ENCODE data around the gene INA. TPM values are rescaled to one million over a fixed set of nuclear protein-coding genes. Genes with fewer than 3 reads are reported as not detected.

The INA gene
- total and polyA plus RNA-seq, 2 experiments from 2014 or later: 10.0 to 25.1 TPM

GRCh38 chr10:103281753-103282152, 4.8 kb downstream of the INA start (continued):
- TF ChIP-seq REST (IDR thresholded peaks at IDR 0.05; ENCODE audit: unreplicated experiment) (peak; percentile 42), EZH2 (IDR thresholded peaks at IDR 0.05; ENCODE audit: low read depth, unreplicated experiment) (no peak)

GRCh38 chr10:103282961-103283360, 6.0 kb downstream of the INA start:
- Histone ChIP-seq H3K36me3 (ENCODE audit: insufficient read depth) (no peaks in the 10 kb centered on the region), H3K4me3 (no peak overlapping the region), H3K4me2 (no peak overlapping the region), H3K79me2 (replicated peaks; ENCODE audit: insufficient read depth) (no peaks in the 10 kb centered on the region), H3K4me1 (ENCODE audit: insufficient read depth) (peaks cover 28% of the 10 kb centered on the region), H3F3A (replicated peaks; ENCODE audit: low read depth) (peaks cover 18% of the 10 kb centered on the region), H4K20me1 (replicated peaks; ENCODE audit: insufficient read depth) (peaks cover 19% of the 10 kb centered on the region), H2AFZ (no peak overlapping the region), H3K27ac (ENCODE audit: low read depth) (no peak overlapping the region), H3K9me2 (ENCODE audit: insufficient read depth) (no peaks in the 10 kb centered on the region), H3K27me3 (ENCODE audit: insufficient read depth) (peaks cover 33% of the 10 kb centered on the region)
- no peaks in the 10 kb centered on the region; the same call in 2 of the 3 replicates for H3K36me3 Mint-ChIP-seq (ENCODE audit: low read depth)
- DNase-seq (ENCODE audit: low spot score) (no peak), ATAC-seq (no peak)
- H3K27ac Mint-ChIP-seq: no peak overlapping the region
- H3K4me3 Mint-ChIP-seq: no peak overlapping the region
- peaks cover 25% of the 10 kb centered on the region for H3K27me3 Mint-ChIP-seq (ENCODE audit: insufficient read depth, low read depth, poor library complexity)
- no peak for TF ChIP-seq EZH2 (IDR thresholded peaks at IDR 0.05; ENCODE audit: low read depth, unreplicated experiment)
- no peak for TF ChIP-seq ZNF331 (CRISPR knock-in tag; IDR thresholded peaks at IDR 0.05; ENCODE audit: low read depth)
- no peak for TF ChIP-seq CTCF (conservative IDR thresholded peaks at IDR 0.05; ENCODE audit: low read depth in 2 of 2)
- no peak for TF ChIP-seq JUNB (IDR thresholded peaks at IDR 0.05; ENCODE audit: unreplicated experiment)
- no peak for TF ChIP-seq ZNF114 (CRISPR knock-in tag; IDR thresholded peaks at IDR 0.05)
- TF ChIP-seq NANOG (IDR thresholded peaks at IDR 0.05; ENCODE audit: borderline replicate concordance): no peak
- TF ChIP-seq EZH2phosphoT487 (IDR thresholded peaks at IDR 0.05; ENCODE audit: unreplicated experiment): no peak
- TF ChIP-seq ETS1 (IDR thresholded peaks at IDR 0.05): no peak
- TF ChIP-seq REST (IDR thresholded peaks at IDR 0.05; ENCODE audit: unreplicated experiment): no peak
- no peak for TF ChIP-seq POLR2AphosphoS5 (IDR thresholded peaks at IDR 0.05; ENCODE audit: low read depth)
- TF ChIP-seq CREB1 (CRISPR knock-in tag; IDR thresholded peaks at IDR 0.05; ENCODE audit: low read depth): no peak
- H3K4me1 Mint-ChIP-seq: peaks cover 25% of the 10 kb centered on the region
- H3K9me3 Mint-ChIP-seq: no peaks in the 10 kb centered on the region; the same call in 2 of the 3 replicates
